Stomach smooth muscle (tissue), 2 donors: ENCODE data around the gene ATP5ME.
"Not testable (repeated sequence)": the region's sequence is repeated elsewhere in the genome, so short reads cannot be mapped to it uniquely, and the experiment has no call there.

ENCODE experiments used
- H3K27ac ChIP-seq: one replicate; pipeline ENCODE4 v1.7.0; 2013; ENCODE audit warnings: mild to moderate bottlenecking, low read length, inconsistent platforms
- H3K27me3 ChIP-seq, 2 donors: one replicate each; pipeline ENCODE4 v1.7.0; 2013; ENCODE audit warnings: low read length in 2 of 2; ENCODE audit not compliant: insufficient read depth in 2 of 2, control insufficient read depth in 1 of 2
- H3K36me3 ChIP-seq, 2 donors: one replicate each; pipeline ENCODE4 v1.7.0; 2013; ENCODE audit warnings: low read length in 2 of 2; ENCODE audit not compliant: control insufficient read depth in 2 of 2, insufficient read depth in 2 of 2
- H3K4me1 ChIP-seq: one replicate; pipeline ENCODE4 v1.7.0; 2013; ENCODE audit warnings: low read length; ENCODE audit not compliant: control insufficient read depth, insufficient read depth
- H3K4me3 ChIP-seq, 2 donors: one replicate each; pipeline ENCODE4 v1.7.0; 2013; ENCODE audit warnings: low read length in 2 of 2
- H3K9ac ChIP-seq, 2 donors: one replicate each; pipeline ENCODE4 v1.7.0; 2013; ENCODE audit warnings: low read length in 2 of 2, mild to moderate bottlenecking in 1 of 2
- H3K9me3 ChIP-seq, 2 donors: one replicate each; pipeline ENCODE4 v1.7.0; 2013; ENCODE audit warnings: low read length in 2 of 2; ENCODE audit not compliant: control insufficient read depth in 2 of 2
- donor health status: healthy.
- donor health status: Pancreatic carcinoma.

Gene ATP5ME

DNA sequence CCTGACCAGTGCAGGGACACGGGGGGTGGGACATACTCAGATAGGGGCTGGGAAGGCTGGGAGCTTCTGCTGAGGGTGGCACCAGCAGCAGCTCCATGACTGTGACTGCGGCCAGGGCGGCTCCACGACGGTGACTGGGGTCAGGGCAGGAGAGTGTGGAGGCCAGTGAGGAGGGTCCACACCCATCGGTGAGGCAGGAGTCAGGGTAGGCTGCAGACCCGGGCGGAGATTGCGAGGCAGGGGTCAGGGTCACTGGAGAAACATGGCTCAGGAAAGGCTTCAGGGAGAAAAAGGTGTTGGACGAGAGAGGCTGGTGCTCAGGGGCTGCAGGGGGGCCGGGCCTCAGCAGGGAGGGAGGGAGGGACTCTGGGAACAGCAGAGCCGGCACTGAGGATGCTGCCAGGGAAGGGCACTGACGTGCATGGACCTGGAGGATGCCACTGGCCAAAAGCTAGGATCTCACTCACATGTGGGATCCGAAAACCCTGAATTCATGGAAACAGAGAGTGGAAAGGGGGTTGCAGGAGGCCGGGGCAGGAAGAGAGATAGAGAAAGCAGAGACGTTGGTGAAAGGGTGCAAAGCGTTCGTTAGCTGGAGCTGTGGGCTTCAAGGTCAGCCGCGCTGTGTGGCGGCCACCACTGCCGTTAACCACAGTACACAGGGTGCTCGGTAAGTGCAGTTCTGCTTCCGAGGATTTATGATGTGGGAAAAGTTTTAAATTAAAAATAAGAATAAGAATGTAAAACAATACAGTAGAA, 22.0 kb downstream of the ATP5ME start:
- peaks cover 24 to 34% of the 10 kb centered on the region in 2 donors for H3K27me3 ChIP-seq
- no peak overlapping the region for H3K4me3 ChIP-seq
- H3K9ac ChIP-seq: no peak overlapping the region
- no peaks in the 10 kb centered on the region for H3K9me3 ChIP-seq
- H3K27ac ChIP-seq: no peak overlapping the region
- H3K36me3 ChIP-seq: no peaks in the 10 kb centered on the region
- no peaks in the 10 kb centered on the region for H3K4me1 ChIP-seq

DNA sequence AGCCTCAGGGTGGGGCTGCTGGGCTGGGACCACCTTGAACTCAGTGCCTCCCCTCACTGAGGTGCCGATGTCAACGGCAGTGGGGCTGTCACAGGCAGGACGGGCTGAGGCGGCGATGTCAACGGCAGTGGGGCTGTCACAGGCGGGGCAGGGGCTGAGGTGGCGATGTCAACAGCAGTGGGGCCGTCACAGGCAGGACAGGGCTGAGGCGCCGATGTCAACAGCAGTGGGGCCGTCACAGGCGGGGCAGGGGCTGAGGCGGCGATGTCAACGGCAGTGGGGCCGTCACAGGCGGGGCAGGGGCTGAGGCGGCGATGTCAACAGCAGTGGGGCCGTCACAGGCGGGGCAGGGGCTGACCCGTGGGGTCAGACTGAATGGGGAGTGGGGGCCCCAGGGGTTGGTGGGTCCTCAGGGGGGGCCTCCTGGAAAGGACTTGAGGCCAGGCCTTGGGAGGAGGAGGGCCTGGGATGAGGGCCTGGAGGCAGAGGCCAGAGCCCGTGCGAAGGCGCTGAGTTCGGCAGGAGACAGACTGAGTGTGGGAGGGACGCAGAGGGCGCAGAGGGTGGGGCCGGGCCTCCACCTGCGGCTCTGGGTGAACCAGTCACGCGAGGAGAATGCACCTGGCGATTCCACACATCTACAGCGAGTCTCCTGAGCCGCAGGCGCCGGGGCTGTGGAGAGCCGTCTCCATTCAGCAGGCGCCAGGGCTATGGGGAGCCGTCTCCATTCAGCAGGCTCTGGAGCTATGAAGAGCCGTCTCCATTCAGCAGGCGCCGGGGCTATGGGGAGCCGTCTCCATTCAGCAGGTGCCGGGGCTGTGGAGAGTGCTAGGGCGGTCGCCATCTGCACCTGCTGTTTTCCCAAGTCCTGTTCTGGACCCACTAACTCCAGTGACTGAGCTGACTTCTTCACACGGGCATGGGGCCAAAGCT, 22.9 kb downstream of the ATP5ME start:
- H3K27me3 ChIP-seq: peaks cover 24 to 34% of the 10 kb centered on the region in 2 donors
- H3K9me3 ChIP-seq: no peaks in the 10 kb centered on the region
- no peaks in the 10 kb centered on the region for H3K4me1 ChIP-seq
- no peak overlapping the region for H3K4me3 ChIP-seq
- H3K9ac ChIP-seq: no peak overlapping the region
- H3K36me3 ChIP-seq: no peaks in the 10 kb centered on the region
- no peak overlapping the region for H3K27ac ChIP-seq

DNA sequence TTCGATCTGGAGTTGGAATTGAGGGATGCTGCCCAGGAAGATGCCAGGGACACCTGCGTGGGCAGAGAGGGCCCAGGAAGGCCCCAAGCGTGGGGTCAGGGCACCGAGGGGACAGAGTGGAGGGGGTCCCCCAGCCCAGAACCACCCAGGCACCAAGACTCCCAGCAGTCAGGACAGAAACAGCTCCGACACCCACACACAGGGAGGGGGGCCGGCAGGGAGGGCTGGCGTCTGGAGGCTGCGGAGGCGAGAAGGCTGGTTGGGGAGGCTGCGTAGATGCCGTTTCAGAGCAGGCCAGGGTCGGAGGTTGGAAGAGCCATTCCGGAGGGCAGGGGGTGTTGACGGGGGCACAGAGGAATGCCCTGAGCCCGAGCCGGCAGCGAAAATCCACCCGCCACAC, 23.6 kb downstream of the ATP5ME start:
- Histone ChIP-seq H3K27ac (no peak overlapping the region), H3K4me3 (no peak overlapping the region), H3K9ac (no peak overlapping the region), H3K4me1 (no peaks in the 10 kb centered on the region), H3K27me3 (peaks cover 24 to 31% of the 10 kb centered on the region in 2 donors), H3K9me3 (no peaks in the 10 kb centered on the region), H3K36me3 (no peaks in the 10 kb centered on the region)

DNA sequence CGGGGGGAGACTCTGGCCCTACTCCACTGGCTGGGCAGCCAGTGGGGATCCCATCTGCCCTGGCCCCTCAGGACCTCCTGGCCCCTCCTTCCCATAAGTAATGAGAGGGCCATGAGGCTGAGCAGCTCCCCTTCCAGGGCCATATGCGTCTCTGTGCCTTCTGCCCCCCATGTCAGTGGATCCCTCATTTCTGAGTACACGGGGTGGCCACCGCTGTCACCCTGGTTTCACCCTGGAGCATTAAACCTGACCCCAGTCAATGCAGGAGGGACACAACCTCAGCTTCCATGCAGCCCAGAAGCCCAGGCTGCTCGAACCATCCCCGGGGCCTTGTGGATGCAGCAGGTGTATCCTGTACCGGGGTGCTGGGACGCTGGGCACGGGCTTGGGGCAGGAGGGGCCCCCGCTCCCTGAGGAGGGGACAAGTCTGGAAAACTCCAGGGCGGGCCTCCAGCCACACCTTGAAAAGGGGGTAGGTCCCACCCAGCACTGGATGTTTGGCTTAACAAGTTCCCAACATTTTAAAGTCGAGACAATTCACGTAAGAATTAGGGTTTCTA, 24.2 kb downstream of the ATP5ME start:
- Histone ChIP-seq H3K27ac (no peak overlapping the region), H3K36me3 (no peaks in the 10 kb centered on the region), H3K4me1 (no peaks in the 10 kb centered on the region), H3K9me3 (no peaks in the 10 kb centered on the region), H3K27me3 (peaks cover 24 to 31% of the 10 kb centered on the region in 2 donors), H3K4me3 (no peak overlapping the region), H3K9ac (no peak overlapping the region)

DNA sequence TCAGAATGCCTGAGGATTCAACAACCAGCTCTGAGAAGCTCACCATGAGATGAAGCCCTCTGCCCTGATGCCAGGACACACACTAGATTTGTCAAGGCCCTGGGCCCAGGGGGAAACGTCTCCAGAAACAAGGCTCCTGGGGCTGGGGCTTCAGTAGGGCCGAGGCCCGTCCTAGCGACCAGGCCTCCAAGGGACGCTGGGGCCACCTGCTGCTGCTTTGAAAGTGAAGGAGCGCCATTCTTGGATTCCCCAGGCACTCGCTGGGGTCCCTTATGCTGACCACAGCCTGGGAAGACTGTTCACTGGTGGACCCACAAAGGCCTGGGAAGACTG, 24.8 kb downstream of the ATP5ME start:
- Histone ChIP-seq H3K27ac (no peak overlapping the region), H3K36me3 (no peaks in the 10 kb centered on the region), H3K4me3 (no peak overlapping the region), H3K9ac (no peak overlapping the region), H3K4me1 (no peaks in the 10 kb centered on the region), H3K27me3 (peaks cover 24 to 29% of the 10 kb centered on the region in 2 donors), H3K9me3 (no peaks in the 10 kb centered on the region)

DNA sequence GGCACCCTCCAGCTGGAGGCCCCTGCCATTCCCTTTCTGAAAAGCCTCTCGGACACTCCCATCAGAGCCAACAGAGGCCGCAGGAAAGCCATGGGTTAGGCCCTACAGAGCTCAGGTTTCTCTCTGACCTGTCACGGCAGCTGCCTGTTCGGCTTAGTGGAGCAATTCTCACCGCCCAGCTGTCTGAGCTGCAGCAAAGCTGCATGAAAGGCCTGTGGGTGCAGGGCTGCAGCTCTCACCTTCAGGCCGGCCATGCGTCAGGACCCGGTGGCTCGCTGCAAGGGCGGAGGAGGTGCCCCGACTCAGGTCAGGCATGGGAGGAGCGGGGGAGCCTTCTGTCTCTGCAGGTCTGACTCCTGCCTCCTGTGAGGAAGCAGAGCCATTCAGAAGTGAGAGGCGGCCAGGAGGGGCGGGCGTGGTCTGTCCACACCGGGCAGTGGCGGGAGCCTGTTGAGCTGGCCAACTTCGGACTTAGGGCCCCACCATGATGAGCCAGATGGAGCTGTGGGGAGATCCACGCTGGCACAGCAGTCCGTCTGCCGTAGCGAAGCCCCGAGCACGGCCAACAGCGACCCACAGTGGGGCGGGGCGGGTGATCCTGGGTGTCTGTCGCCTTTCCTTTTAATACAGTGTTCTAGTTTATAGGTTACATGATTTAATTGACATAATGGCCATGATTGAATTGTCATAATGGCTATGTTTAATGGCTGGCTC, 25.3 kb downstream of the ATP5ME start:
- Histone ChIP-seq H3K9me3 (no peaks in the 10 kb centered on the region), H3K4me1 (no peaks in the 10 kb centered on the region), H3K27ac (no peak overlapping the region), H3K36me3 (no peaks in the 10 kb centered on the region), H3K27me3 (peaks cover 24 to 29% of the 10 kb centered on the region in 2 donors), H3K4me3 (no peak overlapping the region), H3K9ac (no peak overlapping the region)

DNA sequence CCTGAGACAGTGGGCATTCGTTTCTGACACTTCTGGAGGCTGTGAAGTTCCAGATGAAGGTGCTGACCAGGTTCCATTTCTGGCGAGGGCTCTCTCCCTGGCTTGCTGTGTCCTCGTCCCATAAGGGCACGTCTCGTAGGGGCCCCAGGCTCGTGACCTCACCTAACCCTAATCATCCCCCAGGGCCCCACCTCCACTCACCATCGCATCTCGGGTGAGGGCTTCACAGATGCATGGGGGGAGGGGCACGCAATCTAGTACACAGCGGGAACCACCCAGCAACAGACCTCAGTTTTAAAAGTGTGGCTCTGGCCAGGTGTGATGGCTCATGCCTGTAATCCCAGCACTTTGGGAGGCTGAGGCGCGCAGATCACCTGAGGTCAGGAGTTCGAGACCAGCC, 26.6 kb downstream of the ATP5ME start:
- Histone ChIP-seq H3K36me3 (no peaks in the 10 kb centered on the region), H3K27me3 (peaks cover 24 to 29% of the 10 kb centered on the region in 2 donors), H3K4me3 (no peak overlapping the region), H3K27ac (no peak overlapping the region), H3K4me1 (no peaks in the 10 kb centered on the region), H3K9ac (no peak overlapping the region), H3K9me3 (no peaks in the 10 kb centered on the region)

DNA sequence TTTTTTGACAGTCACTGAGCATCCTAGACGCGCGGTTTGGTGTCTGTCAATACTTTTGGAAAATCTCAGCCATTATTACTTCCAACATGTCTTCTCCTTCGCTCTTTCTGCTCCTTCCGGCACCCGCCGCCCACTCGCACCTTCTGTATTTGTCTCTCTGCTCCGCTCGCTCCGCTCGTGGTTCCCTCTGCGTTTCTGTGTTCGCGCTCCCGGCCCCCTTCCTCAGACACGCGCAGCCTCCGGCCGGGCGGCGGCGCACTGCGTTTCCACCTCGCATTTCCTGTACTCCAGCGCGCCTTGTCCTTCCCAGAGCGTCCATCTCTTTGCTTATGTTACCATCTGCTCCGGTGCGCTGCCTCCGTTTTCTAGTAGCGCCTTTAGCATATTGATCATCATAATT, 27.6 kb downstream of the ATP5ME start:
- Histone ChIP-seq H3K9ac (no peak overlapping the region), H3K4me1 (no peaks in the 10 kb centered on the region), H3K27me3 (peaks cover 24% of the 10 kb centered on the region in 2 donors), H3K9me3 (peaks cover 0 to under 1% of the 10 kb centered on the region in 2 donors), H3K36me3 (no peaks in the 10 kb centered on the region), H3K27ac (no peak overlapping the region), H3K4me3 (no peak overlapping the region)

DNA sequence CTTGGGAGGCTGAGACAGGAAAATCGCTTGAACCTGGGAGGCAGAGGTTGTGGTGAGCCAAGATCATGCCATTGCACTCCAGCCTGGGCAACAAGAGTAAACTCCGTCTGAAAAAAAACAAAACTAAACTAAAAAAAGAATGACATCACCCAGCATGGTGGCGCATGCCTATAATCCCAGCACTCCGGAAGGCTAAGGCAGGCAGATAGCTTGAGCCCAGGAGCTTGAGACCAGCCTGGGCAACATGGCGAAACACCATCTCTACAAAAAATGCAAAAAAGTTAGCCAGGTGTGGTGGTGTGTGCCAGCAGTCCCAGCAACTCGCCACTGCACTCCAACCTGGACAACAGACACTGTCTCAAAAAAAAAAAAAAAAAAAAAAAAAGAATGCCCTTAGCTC, 31.7 kb downstream of the ATP5ME start:
- H3K9me3 ChIP-seq, H3K36me3 ChIP-seq, H3K4me1 ChIP-seq, H3K27ac ChIP-seq, H3K27me3 ChIP-seq, H3K4me3 ChIP-seq, H3K9ac ChIP-seq: not testable (repeated sequence)

DNA sequence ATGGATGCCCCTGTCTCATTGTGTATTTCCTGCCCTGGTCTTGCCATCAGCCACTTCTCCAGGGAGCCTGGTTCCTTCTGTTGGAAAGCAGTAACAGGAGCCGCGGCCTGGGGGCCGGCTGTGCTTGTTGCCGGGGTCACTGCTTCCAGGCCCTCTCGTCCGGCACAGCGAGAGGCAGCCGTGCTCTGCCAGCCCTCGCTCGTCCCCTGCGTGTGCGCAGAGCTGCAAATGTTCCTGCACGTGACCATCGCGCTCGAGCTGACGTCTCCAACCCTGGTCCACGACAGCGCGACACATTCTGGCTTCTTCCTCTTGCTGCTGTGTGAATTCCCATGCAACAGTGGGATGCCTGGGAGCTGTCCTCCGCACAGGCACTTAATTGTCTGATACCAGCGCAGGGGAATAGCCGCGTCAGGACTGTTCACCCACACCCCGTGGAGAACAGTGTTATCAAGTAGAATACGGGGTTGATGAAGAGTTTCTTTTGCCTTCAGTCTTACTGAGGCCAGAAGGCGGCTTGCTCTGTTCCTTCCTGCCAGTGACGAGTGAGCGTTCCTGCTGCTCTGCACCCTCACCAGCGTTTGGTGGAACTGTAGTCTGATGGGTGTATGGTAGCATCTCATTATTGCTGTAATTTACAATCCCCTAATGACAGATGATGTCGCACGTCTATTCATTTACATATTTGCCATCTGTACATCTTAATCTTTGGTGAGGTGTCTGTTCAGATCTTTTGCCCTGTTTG, 36.4 kb downstream of the ATP5ME start:
- peaks cover 0 to 3% of the 10 kb centered on the region in 2 donors for H3K9me3 ChIP-seq
- H3K9ac ChIP-seq: no peak overlapping the region
- no peaks in the 10 kb centered on the region for H3K4me1 ChIP-seq
- H3K4me3 ChIP-seq: no peak overlapping the region
- H3K36me3 ChIP-seq: no peaks in the 10 kb centered on the region
- H3K27me3 ChIP-seq: peaks cover 5 to 9% of the 10 kb centered on the region in 2 donors
- no peak overlapping the region for H3K27ac ChIP-seq
